ENCODE results near the gene NALCN.

DNA sequence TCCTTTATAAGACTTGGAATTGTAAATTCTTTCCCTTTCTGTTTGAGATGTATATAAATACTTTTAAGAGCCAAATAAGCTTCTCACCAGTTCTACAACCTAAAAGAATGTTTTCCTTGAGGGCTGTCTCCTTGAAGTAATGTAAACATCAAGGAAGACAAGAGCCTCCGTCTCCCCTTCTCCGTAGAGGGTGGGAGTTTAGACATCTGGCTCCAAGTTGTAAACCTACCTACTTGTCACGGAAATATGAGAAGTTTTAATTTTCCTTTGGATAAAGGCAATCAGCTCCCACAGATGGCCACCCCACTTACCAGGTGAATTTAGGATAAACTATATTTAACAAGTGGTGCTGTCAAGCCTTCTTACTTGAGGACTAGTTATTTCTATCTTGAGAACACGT lies 237.9 kb downstream of the NALCN start:
- no peak for TF ChIP-seq POLR2A (IDR thresholded peaks at IDR 0.05)
- no peak for TF ChIP-seq CTCF (IDR thresholded peaks at IDR 0.05)

Data from ovary (tissue), 3 donors.